Prostate gland (tissue), 2 donors: ENCODE data around the gene FAM234A.

Experiments
- POLR2A ChIP-seq: fragments of 450-650 bp; IDR thresholded peaks from one replicate; pipeline ENCODE4 v1.6.1; 2016; ENCODE audit warnings: antibody characterized with exemption, mild to moderate bottlenecking
- POLR2AphosphoS5 ChIP-seq: sonication (generic); formaldehyde crosslinking; IDR thresholded peaks from one replicate; pipeline ENCODE4 v1.6.1; 2017; ENCODE audit warnings: antibody characterized with exemption
- TF ChIP-seq, protein P1 (sequence below), 4 experiments: fragments of 200-600 bp in 2 of 4; fragments of 450-650 bp in 2 of 4; sonication (generic) in 2 of 4; IDR thresholded peaks; 1 replicate in 3 of 4; 2 replicates in 1 of 4; pipeline ENCODE4 v1.5.1; 2016 to 2019; ENCODE audit warnings: antibody characterized with exemption in 4 of 4, mild to moderate bottlenecking in 2 of 4, moderate library complexity in 2 of 4

DNA sequence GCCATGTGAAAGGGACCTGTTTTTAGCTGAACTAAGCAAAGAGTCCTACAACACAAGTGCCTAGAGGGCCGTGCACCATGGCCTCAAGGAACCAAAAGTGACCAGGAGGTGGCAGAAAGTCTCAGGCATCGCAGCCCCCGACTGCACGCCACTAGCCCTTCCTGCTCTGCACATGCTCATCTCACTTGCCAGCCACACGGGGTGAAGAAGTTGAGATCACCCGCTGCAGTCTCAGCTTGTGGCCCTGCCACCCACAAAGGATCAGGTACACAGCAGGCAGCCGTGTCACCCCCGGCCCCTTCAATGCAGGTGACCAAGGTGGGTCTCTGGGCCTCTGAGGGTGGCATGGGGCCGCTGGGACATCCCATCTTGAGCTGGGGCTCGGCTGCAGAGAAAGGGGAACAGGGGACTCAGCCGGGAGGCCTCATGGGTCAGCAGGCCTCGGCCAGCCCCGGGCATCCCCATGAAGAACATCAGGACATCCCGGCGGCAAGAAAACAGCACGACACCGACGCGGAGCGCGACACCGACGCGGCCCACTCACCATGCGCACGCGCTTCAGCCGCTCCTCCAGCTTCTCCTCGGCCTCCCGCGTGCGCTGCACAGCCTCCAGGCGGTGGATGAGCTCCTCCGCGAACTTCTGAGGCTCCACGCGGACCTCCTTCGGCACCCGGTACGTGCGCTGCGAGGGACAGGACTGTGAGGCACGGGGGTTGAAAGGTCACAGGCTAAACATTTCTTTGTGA, 69.3 kb downstream of the FAM234A start:
- TF ChIP-seq, protein P1, sequence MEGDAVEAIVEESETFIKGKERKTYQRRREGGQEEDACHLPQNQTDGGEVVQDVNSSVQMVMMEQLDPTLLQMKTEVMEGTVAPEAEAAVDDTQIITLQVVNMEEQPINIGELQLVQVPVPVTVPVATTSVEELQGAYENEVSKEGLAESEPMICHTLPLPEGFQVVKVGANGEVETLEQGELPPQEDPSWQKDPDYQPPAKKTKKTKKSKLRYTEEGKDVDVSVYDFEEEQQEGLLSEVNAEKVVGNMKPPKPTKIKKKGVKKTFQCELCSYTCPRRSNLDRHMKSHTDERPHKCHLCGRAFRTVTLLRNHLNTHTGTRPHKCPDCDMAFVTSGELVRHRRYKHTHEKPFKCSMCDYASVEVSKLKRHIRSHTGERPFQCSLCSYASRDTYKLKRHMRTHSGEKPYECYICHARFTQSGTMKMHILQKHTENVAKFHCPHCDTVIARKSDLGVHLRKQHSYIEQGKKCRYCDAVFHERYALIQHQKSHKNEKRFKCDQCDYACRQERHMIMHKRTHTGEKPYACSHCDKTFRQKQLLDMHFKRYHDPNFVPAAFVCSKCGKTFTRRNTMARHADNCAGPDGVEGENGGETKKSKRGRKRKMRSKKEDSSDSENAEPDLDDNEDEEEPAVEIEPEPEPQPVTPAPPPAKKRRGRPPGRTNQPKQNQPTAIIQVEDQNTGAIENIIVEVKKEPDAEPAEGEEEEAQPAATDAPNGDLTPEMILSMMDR (IDR thresholded peaks at IDR 0.05), result no peak
- TF ChIP-seq POLR2AphosphoS5 (no peak), POLR2A (no peak)
